HG03442 (cell line): Measurements from ENCODE around the gene TSHZ1.

ENCODE experiments used
- ATAC-seq: cut with Tn5 transposase; IDR thresholded peaks from one replicate; pipeline ENCODE4 v1.9.1; 2021; ENCODE audit warnings: mild to moderate bottlenecking, moderate library complexity; ENCODE audit not compliant: unreplicated experiment

Gene TSHZ1

DNA sequence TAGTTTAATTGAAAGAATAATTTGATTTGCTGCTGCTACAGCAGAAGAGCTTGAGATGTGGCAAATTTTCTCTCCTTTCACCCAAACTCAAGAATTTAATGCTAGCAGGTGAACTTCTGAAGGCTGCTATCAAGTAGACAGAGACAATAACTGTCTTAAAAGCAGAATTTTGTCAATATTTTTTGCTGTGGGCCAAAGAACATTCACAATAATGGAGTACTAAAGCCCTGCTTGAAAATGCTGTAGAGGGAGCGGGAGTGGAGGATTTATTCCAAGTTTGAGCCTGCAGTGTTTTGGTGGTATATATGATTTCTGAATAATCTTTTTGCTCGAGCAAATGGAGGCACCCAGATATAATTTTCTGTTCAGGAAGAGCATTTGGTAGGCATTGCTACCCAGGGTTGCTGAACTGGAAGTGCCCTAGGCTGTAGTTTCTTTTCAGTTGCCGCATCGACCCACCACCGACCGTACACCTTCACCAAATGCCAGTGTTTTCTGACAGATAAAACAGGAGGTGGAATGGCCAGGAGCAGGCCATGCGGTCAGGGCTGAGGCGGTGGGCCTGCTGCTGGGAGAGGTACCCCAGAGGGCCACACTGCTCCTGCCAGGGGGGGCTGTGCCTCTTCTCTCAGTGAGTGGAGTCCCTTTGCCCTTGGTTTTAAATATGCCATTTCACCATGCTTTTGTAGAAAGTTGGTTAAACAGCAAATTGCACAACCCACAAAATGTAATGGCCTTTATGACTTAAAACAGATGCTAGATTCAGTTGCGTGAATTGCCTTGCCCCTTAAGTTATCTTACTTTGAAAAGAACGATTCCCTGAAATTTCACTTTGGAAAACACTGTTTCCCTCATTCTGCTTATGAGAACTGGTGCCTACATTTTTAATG is 36.4 kb downstream of the TSHZ1 start:
- no peak for ATAC-seq

DNA sequence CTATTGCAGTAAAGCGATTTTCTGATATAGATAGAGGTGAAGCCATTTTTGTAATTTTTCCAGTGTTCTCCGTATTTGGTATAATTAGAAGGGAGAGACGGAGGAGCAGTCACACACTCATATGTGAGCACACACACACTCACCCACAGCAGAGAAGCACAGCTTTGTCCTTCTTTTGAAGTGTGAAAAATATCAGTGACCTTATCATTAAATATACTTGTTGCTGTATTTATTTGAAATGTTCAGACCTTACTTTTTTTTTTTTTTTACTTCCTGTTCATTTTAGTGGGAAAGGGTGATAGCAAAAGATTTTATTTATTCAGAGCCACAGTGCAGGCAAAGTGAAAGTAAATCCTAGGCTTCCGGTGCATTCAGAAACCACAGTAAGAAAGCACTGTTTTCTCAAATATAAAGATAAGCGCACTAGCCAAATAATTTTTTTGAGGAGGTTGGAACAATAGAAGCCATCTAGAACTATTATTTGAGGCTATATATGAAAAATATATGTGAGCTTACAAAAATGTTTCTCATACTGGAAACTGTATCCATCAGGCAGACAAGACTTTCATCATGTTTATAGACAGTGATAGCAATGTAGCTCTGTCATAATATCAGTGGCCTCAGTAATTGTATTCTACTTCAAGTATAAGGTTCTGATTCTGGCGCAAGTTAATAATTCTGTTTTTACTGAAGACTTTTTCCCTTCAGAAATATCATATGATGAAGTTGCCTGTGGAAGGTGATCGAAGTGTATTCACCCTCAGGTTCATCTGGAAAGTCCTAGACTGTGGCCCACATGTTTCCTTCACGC is 37.2 kb downstream of the TSHZ1 start:
- ATAC-seq = peak; percentile 54

DNA sequence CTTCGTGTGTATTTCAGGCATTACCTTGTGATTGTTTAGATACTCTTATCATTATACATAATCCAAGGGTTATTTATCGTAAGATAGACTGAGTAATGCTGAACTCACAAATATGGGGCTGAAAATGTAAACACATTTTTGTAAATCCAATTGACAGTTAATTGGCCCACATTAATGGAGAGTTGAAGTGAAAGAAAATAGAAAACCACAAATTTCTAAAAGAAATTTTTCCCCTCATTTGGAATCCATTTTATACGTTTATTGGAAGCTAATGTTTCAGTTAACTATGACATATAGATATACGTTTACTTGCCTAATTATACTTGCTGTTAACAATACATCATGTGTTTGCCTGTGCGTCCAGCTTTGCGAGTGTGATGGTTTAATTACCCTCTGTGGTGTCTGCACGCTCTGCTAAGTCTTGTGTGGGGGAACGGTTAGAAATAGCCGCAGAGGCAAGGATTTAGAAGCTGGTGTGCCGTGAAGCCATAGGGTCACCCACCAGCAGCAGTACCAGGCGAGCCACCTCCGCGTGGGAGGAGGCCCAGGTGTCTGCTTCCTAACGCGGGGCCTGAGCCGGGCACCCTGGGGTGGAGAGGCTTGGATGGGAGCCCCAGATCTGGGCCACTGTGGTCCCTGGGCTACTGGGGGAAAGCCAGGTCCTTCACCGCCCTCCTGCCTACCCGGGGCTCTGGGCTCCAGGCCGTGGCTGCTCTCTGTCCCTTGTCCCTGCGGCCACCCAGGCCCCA is 38.0 kb downstream of the TSHZ1 start:
- no peak for ATAC-seq

DNA sequence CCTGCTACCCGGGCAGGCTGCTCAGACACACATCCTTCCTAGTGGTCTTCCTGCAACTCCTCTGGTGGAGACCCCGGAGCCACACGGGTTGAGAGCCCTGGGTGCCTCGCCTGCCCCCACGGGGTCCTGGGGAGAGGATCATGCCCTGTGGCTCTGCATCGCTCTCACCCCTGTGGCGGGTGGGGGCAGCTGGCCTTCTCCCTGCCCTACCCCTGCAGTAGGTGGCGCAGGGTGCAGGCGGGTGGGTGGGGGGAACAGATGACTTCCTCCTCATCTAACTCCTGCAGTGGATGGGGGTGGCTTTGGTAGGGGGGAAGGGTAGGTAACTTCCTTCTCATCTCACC is 38.5 kb downstream of the TSHZ1 start:
- ATAC-seq = no peak

DNA sequence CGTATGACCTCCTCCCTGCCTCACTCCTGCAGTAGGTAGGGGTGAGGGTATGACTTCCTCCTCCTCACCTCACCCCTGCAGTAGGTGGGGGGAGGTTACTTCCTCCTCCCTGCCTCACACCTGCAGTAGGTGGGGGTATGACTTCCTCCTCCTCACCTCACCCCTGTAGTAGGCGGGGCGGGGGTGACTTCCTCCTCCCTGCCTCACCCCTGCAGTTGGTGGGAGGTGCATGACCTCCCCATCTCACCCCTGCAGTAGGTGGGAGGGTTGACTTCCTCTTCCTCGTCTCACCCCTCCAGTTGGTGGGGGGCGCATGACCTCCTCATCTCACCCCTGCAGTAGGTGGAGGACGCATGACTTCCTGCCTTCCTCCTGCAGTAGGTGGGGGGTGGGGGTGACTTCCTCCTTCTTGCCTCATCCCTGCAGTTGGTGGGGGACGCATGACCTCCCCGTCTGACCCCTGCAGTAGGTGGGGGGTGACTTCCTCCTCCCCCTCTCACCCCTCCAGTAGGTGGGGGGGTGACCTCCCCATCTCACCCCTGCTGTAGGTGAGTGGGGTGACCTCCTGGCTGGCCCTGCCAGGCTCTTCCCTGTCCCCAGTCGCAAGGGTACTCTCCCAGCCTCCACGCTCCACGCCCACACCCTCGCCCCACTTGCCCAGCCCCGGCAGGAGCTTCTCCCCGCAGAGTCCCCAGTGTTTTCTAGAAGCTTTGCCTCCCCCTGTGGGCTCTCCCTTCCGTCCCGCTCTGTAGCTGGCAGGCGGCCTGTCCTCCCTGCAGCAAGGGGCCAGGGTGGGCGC is 39.3 kb downstream of the TSHZ1 start:
- ATAC-seq = no peak

DNA sequence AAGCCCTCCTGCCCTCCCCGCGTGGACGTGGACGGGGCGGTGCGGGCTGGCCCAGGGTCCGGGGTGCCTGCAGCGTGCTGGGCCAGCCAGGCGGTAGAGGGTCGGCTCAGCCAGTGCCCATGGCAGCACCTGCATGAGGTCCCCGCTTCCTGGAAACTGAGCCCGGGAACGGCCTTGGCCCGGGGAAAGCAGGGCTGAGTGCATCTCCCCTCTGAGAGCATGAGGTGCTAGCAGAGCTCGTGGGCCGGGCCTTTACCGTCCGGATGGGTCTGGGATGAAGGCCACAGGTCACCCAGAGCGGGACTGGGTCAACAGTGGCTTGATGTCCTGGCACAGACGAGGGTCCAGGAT is 39.8 kb downstream of the TSHZ1 start:
- ATAC-seq = no peak

DNA sequence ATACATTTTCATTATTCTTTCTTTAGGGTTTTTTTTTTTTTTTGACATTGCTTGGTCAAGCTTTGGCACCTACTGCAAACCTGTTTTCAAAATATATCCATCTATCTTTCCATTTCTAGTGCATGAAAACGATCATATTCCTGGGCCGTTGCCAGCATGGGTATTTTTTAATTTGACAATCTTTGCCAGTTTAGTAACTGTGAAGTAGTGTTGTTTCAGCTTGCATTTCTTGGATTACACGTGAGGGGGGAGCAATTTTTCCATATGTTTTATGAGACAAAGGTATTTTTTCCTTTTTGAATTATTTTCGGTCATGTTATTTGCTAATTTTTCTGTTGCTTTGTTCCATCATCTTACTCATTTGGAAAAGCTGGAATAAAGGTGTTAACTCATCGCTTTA is 40.9 kb downstream of the TSHZ1 start:
- no peak for ATAC-seq

DNA sequence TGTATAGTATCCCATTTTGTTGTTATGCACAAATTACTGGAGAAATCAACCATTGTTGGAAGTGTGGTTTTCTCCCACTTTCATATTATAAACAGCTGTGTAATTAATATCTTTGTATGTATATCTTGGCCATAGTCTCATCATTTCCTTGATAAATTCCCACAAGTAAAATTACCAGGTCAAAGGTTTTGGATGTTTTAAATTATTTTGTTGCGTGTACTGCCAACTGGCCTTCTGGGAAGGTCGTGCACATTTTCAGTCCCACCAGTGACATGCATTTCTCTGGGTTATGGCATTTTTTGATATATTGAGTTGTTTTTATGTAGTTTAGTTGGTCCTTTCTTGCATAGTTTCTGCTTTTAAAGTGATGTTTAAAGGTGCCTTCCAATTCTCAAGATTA is 41.5 kb downstream of the TSHZ1 start:
- ATAC-seq = no peak

DNA sequence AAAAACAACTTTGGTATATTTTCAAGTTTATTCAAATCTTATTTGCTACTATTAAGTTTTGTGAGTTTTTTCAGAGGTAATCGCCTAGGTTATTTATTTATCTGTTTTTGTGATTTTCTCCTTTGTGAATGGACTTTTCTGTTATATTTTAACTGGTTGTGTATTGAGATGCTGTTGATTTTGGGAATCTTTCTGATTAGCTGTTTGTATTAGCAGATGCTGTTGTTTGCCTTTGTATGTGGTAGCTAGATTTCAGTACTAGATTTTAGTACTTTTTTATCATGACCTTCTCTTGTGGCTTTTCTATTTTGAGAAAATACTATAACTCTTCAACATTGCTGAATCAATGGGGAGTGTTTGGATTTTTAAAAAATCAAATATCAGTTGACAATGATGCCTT is 42.4 kb downstream of the TSHZ1 start:
- ATAC-seq = no peak

DNA sequence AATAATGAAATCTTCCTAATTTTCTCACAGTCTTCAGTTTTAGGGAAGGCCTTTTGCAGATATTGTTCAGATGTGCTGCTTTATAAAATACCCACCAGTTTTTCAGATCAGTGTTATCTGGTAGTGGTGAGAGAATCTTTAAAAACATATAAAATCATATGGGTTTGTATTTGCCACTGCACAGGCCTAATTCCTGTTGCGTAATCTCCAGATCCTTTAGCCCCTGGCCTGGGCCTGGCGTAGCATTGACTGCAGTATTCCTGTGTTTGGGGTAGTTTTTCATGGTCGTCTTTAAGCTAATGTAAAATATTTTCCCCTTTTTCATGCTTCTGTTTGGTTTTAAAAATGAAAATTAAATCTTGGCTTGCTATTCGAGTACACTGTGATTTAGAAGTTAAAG is 43.2 kb downstream of the TSHZ1 start:
- ATAC-seq = no peak

DNA sequence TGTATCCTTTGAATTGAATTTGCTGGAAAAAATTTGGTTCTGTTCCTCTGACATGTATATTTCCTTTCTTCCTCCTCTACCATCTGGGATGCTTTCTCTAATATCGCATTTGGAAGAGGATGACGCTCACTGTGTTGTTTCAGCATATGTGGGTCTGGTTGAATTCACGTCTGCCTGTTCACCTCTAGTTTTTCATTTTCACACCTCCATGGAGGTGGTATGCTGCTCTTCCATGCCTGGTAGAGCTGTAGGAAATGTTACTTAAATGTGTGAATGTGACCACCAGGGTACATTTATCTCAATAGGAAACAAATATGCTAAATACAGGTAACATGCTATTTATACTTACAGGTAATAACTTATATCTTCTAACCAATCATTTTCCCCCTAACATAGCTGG is 44.5 kb downstream of the TSHZ1 start:
- ATAC-seq = no peak

DNA sequence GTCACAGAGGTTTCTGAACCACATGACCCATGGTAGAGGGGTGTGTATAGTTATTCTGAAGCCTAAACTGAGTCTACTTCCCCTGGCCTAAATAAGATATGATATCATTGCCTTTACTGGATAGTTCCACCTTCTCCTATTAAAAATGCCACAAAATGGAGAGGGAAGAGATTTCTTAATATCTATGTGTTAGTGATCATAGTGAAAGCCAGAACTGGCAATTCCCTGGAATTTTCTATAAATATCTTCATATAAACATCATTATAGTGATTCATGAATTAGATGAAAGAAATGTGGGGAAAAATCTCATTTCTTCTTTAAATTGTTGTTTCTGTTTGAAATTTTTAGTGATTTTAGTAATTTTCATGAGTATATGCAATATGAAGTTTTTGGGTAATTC is 45.8 kb downstream of the TSHZ1 start:
- ATAC-seq = no peak

DNA sequence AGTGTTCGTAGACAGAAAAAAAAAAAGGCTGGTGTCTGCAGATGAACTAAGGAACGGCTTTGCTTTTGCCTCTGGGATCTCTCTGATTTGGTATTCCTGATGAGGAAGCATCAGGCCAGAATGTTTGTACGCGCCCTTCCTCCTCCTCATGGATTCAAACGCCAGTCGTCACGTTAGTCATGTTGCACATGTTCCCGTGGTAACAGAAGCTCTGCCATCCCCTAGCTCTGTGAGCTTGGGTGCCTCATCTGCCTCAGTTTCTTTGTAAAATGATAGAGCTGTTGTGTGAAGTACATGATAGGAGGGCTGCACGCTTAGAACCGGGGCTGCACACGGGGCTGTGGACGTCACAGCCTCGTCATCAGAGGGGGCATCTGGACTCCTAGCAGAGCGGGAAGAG is 47.0 kb downstream of the TSHZ1 start:
- no peak for ATAC-seq

DNA sequence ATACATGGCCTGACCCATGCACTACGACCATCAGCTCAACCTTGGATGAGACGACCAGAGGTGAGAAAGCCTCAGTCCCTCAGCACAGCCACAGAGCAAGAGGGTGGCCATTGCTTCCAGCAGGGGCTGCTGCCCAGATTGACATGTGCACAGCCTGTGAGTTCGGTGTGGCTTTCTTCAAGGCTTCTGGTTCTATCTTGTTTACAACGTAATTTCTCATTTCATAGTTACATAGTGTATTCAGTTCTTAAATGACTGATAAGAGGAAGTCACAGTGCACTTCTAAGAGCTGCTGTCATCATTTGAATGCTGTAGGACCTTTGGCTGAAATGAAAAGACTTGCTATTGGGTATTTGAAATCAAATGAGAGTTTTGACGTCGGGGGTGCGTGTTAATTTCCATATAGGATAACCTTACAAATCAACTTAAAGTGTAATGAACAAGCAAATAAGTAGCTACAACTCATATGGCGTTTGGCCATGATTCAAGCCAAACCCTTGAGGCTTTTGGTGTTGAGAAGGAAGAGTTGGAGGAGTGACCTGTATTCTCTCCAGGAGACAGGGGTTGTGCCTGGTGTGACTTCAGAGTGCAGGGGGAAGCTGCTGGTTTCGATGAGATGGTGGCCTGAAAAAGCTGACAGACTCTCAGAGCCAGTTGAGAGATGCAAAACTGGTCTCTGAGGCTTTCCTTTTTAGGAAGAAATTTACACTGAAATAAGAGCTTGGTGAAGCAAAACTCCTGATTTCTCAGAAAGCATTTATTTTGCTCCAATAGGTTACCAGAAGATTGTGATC is 51.0 kb downstream of the TSHZ1 start:
- peak; percentile 90 for ATAC-seq

DNA sequence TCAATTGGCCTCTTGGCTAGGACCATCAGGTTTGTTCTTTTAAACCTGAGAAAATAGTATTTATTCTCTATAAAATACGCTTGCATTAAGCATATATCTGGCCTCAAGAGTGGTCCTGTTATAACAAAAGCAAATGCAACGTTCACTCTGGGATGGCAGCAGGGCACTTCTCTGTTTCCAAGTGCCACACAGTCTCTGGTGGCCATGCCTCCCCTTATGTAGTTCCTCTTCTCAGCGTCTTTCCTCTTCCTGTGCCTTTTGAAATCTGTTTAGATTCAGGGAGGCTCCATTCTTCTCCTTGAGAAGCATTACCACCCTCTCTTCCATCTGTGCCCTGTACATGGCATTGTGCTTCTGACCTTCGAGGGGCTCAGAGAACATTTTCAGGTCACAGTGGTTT is 51.9 kb downstream of the TSHZ1 start:
- no peak for ATAC-seq

DNA sequence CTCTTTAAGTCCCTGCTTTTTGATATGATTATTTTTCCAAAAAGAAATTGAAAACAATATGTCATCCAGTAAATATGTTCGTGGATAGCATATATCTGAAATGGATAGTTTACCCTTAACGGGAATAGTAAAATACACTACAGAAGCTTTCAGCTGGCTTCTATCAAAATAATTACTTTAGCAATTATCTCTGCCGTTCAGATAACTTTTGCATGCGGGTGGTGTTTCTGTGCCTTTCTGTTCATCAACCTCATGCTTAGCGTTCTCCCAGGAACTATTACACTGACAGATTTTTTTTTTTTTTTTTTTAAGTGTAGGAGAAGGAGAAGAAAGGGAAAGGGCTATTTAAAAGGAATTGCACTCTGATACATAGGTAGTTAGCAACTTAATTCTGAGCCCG is 53.6 kb downstream of the TSHZ1 start:
- ATAC-seq = no peak

DNA sequence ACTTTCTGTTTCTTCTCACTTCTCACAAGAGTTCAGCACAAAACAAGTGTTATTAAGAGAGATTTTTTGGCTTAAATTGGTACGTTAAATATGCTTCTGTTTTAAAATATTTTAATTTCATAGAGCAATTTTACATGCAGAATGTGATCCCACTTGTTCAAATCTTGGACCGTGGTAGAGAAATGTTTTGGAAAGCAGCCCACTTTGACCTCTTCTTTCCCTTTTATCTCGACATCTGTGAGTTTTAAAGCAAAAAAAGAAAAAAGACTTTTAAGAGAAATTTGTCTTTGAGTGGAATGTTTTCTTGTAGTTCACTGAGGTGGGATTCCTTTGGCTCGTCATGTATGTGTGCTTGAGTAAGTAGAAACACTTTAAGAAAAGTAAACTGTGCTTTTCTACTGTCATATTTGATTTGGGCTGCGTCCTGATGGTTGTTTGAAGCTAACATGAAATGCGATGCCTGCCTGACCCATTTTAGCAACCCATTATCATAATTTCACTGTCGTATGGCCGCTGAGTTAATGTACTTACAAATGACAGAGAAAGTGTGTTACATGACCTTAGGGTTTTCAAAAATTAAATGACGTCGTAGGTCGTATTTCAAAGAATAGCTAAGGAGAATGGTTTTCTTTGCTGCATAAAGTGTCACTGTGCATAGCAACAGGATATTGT is 54.5 kb downstream of the TSHZ1 start:
- no peak for ATAC-seq

DNA sequence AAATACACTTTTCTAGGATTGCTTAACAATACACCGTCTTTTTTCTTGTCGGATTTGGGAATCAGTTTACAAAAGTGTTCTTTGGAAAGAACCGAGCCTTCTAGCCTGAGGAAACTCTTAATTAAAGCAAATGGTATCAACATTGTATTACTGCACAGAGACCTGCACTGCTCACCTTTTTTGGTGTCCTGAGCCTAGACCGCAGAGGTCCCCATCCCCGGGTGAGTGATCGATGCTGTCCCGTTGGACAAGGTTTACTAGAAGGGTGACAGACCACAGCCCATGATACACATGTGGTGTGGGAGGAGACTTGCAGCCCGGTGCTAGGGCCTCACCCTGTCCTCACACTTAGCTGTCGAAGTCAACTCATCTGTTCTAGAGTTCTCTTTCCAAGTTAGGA is 55.3 kb downstream of the TSHZ1 start:
- ATAC-seq = no peak

DNA sequence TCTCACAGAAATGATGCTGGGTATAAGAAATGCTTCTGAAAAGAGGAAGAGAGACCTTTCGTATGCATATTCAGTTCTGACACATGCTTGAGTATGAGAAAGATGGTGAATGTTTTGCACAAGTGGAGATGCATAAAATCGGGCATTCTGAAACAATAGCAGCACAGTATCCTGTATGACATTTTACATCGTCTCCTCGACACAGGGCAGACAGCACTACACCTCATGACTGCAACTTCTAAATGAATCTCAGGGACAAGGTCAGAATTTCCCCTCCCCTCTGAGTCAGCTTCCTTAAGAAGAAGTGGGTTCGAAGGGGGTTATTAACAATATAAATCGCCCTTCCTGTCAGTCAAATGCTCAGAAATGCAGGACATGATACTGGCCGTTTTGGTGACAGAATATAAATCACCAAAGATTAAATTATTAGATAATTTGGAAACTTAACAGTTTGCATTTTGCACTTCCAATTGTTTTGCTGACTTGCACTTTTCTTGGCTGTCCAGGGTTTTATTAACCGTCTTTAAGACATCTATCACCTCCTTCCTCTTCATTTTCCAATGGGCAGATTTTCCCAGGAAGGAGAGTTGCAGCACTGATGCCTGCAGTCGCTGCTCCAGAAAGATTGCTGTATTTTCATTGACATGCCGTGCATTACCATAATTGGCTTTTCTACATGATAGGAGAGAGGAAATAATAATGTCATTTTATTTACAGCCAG is 57.2 kb downstream of the TSHZ1 start:
- peak; percentile 92 for ATAC-seq
